Measurements from ENCODE around the gene TSPAN33. TPM values are rescaled to one million over a fixed set of nuclear protein-coding genes. Genes with fewer than 3 reads are reported as not detected.

TSPAN33 gene
- total and polyA plus RNA-seq, 9 of the 15 experiments (the other 6 are each of a cell fraction or from before 2014, with no cell fraction given) = 0.03 to 1.5 (median 0.23) TPM; not detected in 2

DNA sequence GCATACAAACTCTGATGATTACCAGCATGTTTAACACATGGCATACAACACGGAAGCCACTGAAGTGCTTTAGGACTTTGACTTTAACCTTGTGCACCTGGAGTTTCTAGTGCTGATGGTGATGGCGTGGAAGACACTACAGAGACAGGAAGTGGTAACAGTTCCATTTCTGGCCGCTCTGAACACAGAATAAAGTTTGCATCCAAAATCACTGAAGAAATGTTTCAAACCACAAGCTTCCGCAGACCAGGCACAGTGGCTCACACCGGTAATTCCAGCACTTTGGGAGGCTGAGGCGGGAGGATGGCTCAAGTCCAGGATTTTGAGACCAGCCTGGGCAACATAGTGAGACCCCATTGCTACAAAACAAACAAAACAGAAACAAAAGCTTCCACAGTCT, 49.2 kb upstream of the TSPAN33 start (continued):
- TF ChIP-seq, protein P1, sequence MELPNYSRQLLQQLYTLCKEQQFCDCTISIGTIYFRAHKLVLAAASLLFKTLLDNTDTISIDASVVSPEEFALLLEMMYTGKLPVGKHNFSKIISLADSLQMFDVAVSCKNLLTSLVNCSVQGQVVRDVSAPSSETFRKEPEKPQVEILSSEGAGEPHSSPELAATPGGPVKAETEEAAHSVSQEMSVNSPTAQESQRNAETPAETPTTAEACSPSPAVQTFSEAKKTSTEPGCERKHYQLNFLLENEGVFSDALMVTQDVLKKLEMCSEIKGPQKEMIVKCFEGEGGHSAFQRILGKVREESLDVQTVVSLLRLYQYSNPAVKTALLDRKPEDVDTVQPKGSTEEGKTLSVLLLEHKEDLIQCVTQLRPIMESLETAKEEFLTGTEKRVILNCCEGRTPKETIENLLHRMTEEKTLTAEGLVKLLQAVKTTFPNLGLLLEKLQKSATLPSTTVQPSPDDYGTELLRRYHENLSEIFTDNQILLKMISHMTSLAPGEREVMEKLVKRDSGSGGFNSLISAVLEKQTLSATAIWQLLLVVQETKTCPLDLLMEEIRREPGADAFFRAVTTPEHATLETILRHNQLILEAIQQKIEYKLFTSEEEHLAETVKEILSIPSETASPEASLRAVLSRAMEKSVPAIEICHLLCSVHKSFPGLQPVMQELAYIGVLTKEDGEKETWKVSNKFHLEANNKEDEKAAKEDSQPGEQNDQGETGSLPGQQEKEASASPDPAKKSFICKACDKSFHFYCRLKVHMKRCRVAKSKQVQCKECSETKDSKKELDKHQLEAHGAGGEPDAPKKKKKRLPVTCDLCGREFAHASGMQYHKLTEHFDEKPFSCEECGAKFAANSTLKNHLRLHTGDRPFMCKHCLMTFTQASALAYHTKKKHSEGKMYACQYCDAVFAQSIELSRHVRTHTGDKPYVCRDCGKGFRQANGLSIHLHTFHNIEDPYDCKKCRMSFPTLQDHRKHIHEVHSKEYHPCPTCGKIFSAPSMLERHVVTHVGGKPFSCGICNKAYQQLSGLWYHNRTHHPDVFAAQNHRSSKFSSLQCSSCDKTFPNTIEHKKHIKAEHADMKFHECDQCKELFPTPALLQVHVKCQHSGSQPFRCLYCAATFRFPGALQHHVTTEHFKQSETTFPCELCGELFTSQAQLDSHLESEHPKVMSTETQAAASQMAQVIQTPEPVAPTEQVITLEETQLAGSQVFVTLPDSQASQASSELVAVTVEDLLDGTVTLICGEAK (IDR thresholded peaks at IDR 0.05) = peak; percentile 42; the same call in 1 of the 2 replicates
- TF ChIP-seq, protein P1 (CRISPR knock-in tag; IDR thresholded peaks at IDR 0.05) = no peak
- no peak for TF ChIP-seq CC2D1A (IDR thresholded peaks at IDR 0.05)
- TF ChIP-seq, protein P2, sequence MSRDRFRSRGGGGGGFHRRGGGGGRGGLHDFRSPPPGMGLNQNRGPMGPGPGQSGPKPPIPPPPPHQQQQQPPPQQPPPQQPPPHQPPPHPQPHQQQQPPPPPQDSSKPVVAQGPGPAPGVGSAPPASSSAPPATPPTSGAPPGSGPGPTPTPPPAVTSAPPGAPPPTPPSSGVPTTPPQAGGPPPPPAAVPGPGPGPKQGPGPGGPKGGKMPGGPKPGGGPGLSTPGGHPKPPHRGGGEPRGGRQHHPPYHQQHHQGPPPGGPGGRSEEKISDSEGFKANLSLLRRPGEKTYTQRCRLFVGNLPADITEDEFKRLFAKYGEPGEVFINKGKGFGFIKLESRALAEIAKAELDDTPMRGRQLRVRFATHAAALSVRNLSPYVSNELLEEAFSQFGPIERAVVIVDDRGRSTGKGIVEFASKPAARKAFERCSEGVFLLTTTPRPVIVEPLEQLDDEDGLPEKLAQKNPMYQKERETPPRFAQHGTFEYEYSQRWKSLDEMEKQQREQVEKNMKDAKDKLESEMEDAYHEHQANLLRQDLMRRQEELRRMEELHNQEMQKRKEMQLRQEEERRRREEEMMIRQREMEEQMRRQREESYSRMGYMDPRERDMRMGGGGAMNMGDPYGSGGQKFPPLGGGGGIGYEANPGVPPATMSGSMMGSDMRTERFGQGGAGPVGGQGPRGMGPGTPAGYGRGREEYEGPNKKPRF (IDR thresholded peaks at IDR 0.05; ENCODE audit: low read depth, low read length) = no peak

All from K562 (cell line).